ENCODE results near the gene TBC1D4.

DNA sequence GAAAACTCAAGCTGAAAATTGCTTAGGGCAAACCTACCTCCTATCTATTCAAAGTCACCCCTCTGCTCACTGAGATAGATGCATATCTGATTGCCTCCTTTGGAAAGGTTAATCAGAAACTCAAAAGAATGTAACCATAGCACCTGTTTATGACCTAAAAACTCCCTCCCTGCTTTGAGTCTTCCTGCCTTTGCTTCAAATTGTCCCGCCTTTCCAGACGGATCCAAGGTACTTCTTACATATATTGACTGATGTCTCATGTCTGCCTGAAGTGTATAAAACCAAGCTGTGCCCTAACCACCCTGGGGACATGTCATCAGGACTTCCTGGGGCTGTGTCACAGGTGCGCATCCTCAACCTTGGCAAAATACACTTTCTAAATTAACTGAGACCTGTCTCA is 118.6 kb downstream of the TBC1D4 start:
- TF ChIP-seq, protein P1, sequence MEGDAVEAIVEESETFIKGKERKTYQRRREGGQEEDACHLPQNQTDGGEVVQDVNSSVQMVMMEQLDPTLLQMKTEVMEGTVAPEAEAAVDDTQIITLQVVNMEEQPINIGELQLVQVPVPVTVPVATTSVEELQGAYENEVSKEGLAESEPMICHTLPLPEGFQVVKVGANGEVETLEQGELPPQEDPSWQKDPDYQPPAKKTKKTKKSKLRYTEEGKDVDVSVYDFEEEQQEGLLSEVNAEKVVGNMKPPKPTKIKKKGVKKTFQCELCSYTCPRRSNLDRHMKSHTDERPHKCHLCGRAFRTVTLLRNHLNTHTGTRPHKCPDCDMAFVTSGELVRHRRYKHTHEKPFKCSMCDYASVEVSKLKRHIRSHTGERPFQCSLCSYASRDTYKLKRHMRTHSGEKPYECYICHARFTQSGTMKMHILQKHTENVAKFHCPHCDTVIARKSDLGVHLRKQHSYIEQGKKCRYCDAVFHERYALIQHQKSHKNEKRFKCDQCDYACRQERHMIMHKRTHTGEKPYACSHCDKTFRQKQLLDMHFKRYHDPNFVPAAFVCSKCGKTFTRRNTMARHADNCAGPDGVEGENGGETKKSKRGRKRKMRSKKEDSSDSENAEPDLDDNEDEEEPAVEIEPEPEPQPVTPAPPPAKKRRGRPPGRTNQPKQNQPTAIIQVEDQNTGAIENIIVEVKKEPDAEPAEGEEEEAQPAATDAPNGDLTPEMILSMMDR (conservative IDR thresholded peaks at IDR 0.05; ENCODE audit: low read depth in 2 of 2) = no peak
- TF ChIP-seq, protein P2, sequence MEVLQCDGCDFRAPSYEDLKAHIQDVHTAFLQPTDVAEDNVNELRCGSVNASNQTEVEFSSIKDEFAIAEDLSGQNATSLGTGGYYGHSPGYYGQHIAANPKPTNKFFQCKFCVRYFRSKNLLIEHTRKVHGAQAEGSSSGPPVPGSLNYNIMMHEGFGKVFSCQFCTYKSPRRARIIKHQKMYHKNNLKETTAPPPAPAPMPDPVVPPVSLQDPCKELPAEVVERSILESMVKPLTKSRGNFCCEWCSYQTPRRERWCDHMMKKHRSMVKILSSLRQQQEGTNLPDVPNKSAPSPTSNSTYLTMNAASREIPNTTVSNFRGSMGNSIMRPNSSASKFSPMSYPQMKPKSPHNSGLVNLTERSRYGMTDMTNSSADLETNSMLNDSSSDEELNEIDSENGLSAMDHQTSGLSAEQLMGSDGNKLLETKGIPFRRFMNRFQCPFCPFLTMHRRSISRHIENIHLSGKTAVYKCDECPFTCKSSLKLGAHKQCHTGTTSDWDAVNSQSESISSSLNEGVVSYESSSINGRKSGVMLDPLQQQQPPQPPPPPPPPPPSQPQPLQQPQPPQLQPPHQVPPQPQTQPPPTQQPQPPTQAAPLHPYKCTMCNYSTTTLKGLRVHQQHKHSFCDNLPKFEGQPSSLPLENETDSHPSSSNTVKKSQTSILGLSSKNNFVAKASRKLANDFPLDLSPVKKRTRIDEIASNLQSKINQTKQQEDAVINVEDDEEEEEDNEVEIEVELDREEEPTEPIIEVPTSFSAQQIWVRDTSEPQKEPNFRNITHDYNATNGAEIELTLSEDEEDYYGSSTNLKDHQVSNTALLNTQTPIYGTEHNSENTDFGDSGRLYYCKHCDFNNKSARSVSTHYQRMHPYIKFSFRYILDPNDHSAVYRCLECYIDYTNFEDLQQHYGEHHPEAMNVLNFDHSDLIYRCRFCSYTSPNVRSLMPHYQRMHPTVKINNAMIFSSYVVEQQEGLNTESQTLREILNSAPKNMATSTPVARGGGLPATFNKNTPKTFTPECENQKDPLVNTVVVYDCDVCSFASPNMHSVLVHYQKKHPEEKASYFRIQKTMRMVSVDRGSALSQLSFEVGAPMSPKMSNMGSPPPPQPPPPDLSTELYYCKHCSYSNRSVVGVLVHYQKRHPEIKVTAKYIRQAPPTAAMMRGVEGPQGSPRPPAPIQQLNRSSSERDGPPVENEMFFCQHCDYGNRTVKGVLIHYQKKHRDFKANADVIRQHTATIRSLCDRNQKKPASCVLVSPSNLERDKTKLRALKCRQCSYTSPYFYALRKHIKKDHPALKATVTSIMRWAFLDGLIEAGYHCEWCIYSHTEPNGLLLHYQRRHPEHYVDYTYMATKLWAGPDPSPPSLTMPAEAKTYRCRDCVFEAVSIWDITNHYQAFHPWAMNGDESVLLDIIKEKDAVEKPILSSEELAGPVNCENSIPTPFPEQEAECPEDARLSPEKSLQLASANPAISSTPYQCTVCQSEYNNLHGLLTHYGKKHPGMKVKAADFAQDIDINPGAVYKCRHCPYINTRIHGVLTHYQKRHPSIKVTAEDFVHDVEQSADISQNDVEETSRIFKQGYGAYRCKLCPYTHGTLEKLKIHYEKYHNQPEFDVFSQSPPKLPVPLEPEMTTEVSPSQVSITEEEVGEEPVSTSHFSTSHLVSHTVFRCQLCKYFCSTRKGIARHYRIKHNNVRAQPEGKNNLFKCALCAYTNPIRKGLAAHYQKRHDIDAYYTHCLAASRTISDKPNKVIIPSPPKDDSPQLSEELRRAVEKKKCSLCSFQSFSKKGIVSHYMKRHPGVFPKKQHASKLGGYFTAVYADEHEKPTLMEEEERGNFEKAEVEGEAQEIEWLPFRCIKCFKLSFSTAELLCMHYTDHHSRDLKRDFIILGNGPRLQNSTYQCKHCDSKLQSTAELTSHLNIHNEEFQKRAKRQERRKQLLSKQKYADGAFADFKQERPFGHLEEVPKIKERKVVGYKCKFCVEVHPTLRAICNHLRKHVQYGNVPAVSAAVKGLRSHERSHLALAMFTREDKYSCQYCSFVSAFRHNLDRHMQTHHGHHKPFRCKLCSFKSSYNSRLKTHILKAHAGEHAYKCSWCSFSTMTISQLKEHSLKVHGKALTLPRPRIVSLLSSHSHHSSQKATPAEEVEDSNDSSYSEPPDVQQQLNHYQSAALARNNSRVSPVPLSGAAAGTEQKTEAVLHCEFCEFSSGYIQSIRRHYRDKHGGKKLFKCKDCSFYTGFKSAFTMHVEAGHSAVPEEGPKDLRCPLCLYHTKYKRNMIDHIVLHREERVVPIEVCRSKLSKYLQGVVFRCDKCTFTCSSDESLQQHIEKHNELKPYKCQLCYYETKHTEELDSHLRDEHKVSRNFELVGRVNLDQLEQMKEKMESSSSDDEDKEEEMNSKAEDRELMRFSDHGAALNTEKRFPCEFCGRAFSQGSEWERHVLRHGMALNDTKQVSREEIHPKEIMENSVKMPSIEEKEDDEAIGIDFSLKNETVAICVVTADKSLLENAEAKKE (CRISPR knock-in tag; IDR thresholded peaks at IDR 0.05) = no peak
